ENCODE results near the gene PPARGC1A. TPM values are rescaled to one million over a fixed set of nuclear protein-coding genes. Genes with fewer than 3 reads are reported as not detected.

PPARGC1A gene
- total RNA-seq, 3 donors from 2014 or later (not counting 1 experiment from before 2014, with no cell fraction given) = not detected

DNA sequence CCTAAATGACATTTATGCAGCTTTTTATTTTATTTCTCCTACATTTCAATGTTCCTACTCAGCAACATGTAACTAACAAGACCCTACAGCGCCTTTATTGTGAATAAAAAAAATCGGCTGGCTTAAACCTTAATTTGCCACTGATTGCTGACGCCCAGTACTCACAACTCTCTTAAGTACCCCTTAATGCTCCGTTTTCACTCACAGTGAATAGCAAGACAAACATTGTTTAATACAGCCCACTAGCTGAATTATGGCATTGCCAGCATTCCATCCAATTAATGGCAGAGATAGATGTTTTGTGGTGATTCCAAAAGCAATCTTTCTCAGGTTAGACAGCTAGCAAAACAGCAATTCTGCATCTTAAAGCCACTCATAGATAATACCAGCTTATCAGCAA, 61.1 kb downstream of the PPARGC1A start:
- no peaks in the 10 kb centered on the region for H3K4me1 Mint-ChIP-seq
- H3K27ac ChIP-seq (ENCODE audit: low read length) = no peak overlapping the region
- H3K4me3 Mint-ChIP-seq = no peak overlapping the region

DNA sequence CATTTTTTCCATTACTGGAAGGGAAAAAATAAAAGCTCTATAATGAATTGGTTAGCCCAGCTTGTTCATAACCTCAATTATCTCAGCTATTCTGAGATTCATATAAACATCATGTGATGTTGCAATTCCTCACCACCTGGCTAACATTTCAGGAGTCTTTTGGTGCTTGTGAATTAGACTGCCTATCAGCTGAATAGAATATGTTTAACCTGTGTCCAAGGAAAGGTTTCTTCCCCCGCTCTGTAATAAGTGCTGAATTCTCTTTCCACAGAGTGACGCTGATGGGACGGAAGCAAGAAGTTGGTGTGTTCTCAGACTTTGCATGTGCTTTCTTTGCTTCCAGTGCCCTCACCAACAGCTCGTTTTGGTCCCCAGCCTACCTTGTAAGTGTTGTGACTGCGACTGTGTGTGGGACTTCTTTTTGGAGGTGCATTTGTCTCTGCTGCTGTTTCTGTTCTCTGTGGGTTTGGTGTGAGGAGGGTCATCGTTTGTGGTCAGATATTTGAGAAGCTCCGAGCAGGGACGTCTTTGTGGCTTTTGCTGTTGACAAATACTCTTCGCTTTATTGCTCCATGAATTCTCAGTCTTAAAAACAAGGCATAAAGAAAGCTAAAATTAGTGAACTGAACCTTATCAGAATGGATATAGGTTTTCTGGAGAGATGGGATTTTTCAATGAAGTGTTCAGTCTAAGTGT, 61.7 kb downstream of the PPARGC1A start:
- no peaks in the 10 kb centered on the region for H3K9me3 ChIP-seq (ENCODE audit: control insufficient read depth, insufficient read depth, low read length)
- H3K27ac ChIP-seq (ENCODE audit: low read length) = no peak overlapping the region
- Mint-ChIP-seq H3K4me1 (no peaks in the 10 kb centered on the region), H3K9me3 (peaks cover 15 to 18% of the 10 kb centered on the region in 2 donors), H3K27ac (no peak overlapping the region), H3K27me3 (ENCODE audit: low read depth in 2 of 2) (no peaks in the 10 kb centered on the region), H3K4me3 (no peak overlapping the region), H3K36me3 (no peaks in the 10 kb centered on the region)
- no peaks in the 10 kb centered on the region for H3K36me3 ChIP-seq (ENCODE audit: control insufficient read depth, insufficient read depth, low read length)
- no peak overlapping the region for H3K4me3 ChIP-seq (ENCODE audit: low read length)
- no peaks in the 10 kb centered on the region for H3K4me1 ChIP-seq (ENCODE audit: control insufficient read depth, insufficient read depth, low read length)
- no peaks in the 10 kb centered on the region for H3K27me3 ChIP-seq (ENCODE audit: control insufficient read depth, insufficient read depth, low read length)
- intact Hi-C loops (cut with micrococcal nuclease) = no loop called here
- TF ChIP-seq, protein P1, sequence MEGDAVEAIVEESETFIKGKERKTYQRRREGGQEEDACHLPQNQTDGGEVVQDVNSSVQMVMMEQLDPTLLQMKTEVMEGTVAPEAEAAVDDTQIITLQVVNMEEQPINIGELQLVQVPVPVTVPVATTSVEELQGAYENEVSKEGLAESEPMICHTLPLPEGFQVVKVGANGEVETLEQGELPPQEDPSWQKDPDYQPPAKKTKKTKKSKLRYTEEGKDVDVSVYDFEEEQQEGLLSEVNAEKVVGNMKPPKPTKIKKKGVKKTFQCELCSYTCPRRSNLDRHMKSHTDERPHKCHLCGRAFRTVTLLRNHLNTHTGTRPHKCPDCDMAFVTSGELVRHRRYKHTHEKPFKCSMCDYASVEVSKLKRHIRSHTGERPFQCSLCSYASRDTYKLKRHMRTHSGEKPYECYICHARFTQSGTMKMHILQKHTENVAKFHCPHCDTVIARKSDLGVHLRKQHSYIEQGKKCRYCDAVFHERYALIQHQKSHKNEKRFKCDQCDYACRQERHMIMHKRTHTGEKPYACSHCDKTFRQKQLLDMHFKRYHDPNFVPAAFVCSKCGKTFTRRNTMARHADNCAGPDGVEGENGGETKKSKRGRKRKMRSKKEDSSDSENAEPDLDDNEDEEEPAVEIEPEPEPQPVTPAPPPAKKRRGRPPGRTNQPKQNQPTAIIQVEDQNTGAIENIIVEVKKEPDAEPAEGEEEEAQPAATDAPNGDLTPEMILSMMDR (IDR thresholded peaks at IDR 0.05) = no peak
- 81% methylated on average over 9 of the region's 9 CpGs for WGBS (ENCODE audit: insufficient coverage)
- DNase-seq (no peak), ATAC-seq (no peak)

More for the DNA sequence above, 61.1 kb downstream of the PPARGC1A start:
- H3K4me3 ChIP-seq (ENCODE audit: low read length) = no peak overlapping the region
- DNase-seq (no peak), ATAC-seq (no peak)
- no peaks in the 10 kb centered on the region for H3K27me3 ChIP-seq (ENCODE audit: control insufficient read depth, insufficient read depth, low read length)
- no peaks in the 10 kb centered on the region for H3K4me1 ChIP-seq (ENCODE audit: control insufficient read depth, insufficient read depth, low read length)
- Mint-ChIP-seq H3K36me3 (no peaks in the 10 kb centered on the region), H3K27ac (no peak overlapping the region), H3K27me3 (ENCODE audit: low read depth in 2 of 2) (no peaks in the 10 kb centered on the region), H3K9me3 (peaks cover 15 to 18% of the 10 kb centered on the region in 2 donors)
- H3K9me3 ChIP-seq (ENCODE audit: control insufficient read depth, insufficient read depth, low read length) = no peaks in the 10 kb centered on the region
- TF ChIP-seq, protein P1 (IDR thresholded peaks at IDR 0.05) = no peak
- intact Hi-C loops (cut with micrococcal nuclease) = no loop called here
- no peaks in the 10 kb centered on the region for H3K36me3 ChIP-seq (ENCODE audit: control insufficient read depth, insufficient read depth, low read length)
- 83% methylated on average over 4 of the region's 4 CpGs for WGBS (ENCODE audit: insufficient coverage)

DNA sequence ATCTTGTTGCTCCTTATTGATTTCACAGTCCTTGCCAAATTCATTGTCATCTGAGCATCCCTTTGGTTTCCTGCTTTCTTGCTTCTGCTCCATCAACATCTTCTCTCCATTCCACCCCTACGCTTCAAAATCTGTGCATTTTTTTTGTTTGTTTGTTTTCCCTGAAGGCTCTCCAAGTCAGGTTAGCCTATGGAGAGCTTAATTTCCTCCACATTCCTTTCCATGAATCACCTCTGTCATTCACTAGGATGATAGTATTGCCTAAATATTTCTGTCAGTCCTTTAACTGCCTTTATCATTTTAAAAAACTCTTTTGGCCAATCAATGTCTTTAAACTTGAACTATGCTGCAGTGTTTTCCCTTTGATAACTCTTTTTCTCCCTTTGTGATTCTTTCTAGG, 67.7 kb downstream of the PPARGC1A start:
- no peak for DNase-seq
- peaks cover 12 to 15% of the 10 kb centered on the region in 2 donors for H3K9me3 Mint-ChIP-seq
- Histone ChIP-seq H3K4me3 (ENCODE audit: low read length) (no peak overlapping the region), H3K4me1 (ENCODE audit: control insufficient read depth, insufficient read depth, low read length) (no peaks in the 10 kb centered on the region), H3K36me3 (ENCODE audit: control insufficient read depth, insufficient read depth, low read length) (no peaks in the 10 kb centered on the region), H3K27ac (ENCODE audit: low read length) (no peak overlapping the region), H3K9me3 (ENCODE audit: control insufficient read depth, insufficient read depth, low read length) (no peaks in the 10 kb centered on the region), H3K27me3 (ENCODE audit: control insufficient read depth, insufficient read depth, low read length) (no peaks in the 10 kb centered on the region)
- H3K27me3 Mint-ChIP-seq (ENCODE audit: low read depth in 2 of 2) = no peaks in the 10 kb centered on the region
- intact Hi-C loops (cut with micrococcal nuclease) = no loop called here
- no peaks in the 10 kb centered on the region for H3K4me1 Mint-ChIP-seq
- whole genome bisulfite sequencing (ENCODE audit: insufficient coverage) = 90% methylated on average over 1 of the region's 1 CpG
- ATAC-seq = no peak
- no peak overlapping the region for H3K27ac Mint-ChIP-seq
- no peak overlapping the region for H3K4me3 Mint-ChIP-seq
- TF ChIP-seq, protein P1 (IDR thresholded peaks at IDR 0.05) = no peak
- no peaks in the 10 kb centered on the region for H3K36me3 Mint-ChIP-seq

DNA sequence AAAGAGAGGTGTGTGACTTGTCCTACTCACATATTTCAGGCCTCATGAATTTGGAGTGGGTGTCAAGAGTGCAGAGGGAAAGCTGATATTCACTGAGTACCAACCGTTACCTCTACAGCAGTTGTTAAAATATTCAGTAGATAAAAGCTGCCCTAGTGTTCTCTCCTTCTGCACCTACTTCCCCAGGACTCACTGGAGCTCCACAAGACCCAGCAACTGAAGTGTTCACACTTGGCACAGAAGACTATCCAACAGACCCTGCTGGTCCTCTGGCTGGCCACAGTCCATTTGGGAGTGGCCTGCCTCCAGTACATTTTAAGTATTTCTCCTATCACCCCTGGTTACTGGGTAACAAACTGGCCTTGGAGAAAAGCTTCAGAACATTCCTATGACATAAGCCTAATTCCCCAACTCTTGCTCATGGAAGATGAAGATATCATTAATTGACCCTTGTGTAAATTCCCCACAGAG, 70.8 kb downstream of the PPARGC1A start:
- 100% methylated on average over 1 of the region's 1 CpG for WGBS (ENCODE audit: insufficient coverage)
- no peaks in the 10 kb centered on the region for H3K36me3 ChIP-seq (ENCODE audit: control insufficient read depth, insufficient read depth, low read length)
- peaks cover 6% of the 10 kb centered on the region for H3K36me3 Mint-ChIP-seq
- no peak for ATAC-seq
- TF ChIP-seq, protein P1 (IDR thresholded peaks at IDR 0.05) = no peak
- H3K27ac Mint-ChIP-seq = no peak overlapping the region
- H3K27me3 ChIP-seq (ENCODE audit: control insufficient read depth, insufficient read depth, low read length) = no peaks in the 10 kb centered on the region
- H3K4me3 ChIP-seq (ENCODE audit: low read length) = no peak overlapping the region
- peaks cover 5% of the 10 kb centered on the region for H3K9me3 ChIP-seq (ENCODE audit: control insufficient read depth, insufficient read depth, low read length)
- no peaks in the 10 kb centered on the region for H3K4me1 ChIP-seq (ENCODE audit: control insufficient read depth, insufficient read depth, low read length)
- DNase-seq = no peak
- no peaks in the 10 kb centered on the region for H3K27me3 Mint-ChIP-seq (ENCODE audit: low read depth in 2 of 2)
- peaks cover 12 to 13% of the 10 kb centered on the region in 2 donors for H3K9me3 Mint-ChIP-seq
- intact Hi-C loops (cut with micrococcal nuclease) = no loop called here
- no peak overlapping the region for H3K4me3 Mint-ChIP-seq
- H3K27ac ChIP-seq (ENCODE audit: low read length) = no peak overlapping the region
- H3K4me1 Mint-ChIP-seq = no peaks in the 10 kb centered on the region
